GM18861 (cell line): ENCODE data around the gene TCF4.

ENCODE experiments used
- ATAC-seq: cut with Tn5 transposase; IDR thresholded peaks from one replicate; pipeline ENCODE4 v1.9.1; 2021; ENCODE audit not compliant: unreplicated experiment

The TCF4 gene

GRCh38 chr18:55331301-55331700, 256.7 kb downstream of the TCF4 start:
- no peak for ATAC-seq

GRCh38 chr18:55328301-55328700, 259.7 kb downstream of the TCF4 start:
- ATAC-seq = no peak

GRCh38 chr18:55327454-55327853, 260.5 kb downstream of the TCF4 start:
- ATAC-seq = no peak

- no peak for ATAC-seq
These were observed 261.9 kb downstream of the TCF4 start for GRCh38 chr18:55326134-55326533.

- no peak for ATAC-seq
These were observed 263.8 kb downstream of the TCF4 start for GRCh38 chr18:55324166-55324565.

GRCh38 chr18:55323051-55323994, 264.7 kb downstream of the TCF4 start:
- no peak for ATAC-seq

GRCh38 chr18:55322178-55322735, 265.7 kb downstream of the TCF4 start:
- peak; percentile 47 for ATAC-seq

- ATAC-seq = peak; percentile 43
These were observed 266.5 kb downstream of the TCF4 start for GRCh38 chr18:55321265-55322177.

- ATAC-seq = no peak
These were observed 267.3 kb downstream of the TCF4 start for GRCh38 chr18:55320424-55321264.

GRCh38 chr18:55319459-55320193, 268.4 kb downstream of the TCF4 start:
- ATAC-seq = no peak

- no peak for ATAC-seq
These were observed 269.0 kb downstream of the TCF4 start for GRCh38 chr18:55318951-55319441.

- no peak for ATAC-seq
These were observed 270.1 kb downstream of the TCF4 start for GRCh38 chr18:55317864-55318263.

- no peak for ATAC-seq
These were observed 270.7 kb downstream of the TCF4 start for GRCh38 chr18:55317324-55317723.

- ATAC-seq = no peak
These were observed 271.4 kb downstream of the TCF4 start for GRCh38 chr18:55316486-55317184.

- no peak for ATAC-seq
These were observed 273.3 kb downstream of the TCF4 start for GRCh38 chr18:55314615-55315237.

- ATAC-seq = no peak
These were observed 274.0 kb downstream of the TCF4 start for GRCh38 chr18:55314031-55314430.

- ATAC-seq = no peak
These were observed 277.1 kb downstream of the TCF4 start for GRCh38 chr18:55310863-55311262.

GRCh38 chr18:55310044-55310676, 277.8 kb downstream of the TCF4 start:
- no peak for ATAC-seq
